Heart left ventricle (tissue), 16 donors: ENCODE measurements around the gene ACSF2. TPM values are rescaled to one million over a fixed set of nuclear protein-coding genes. Genes with fewer than 3 reads are reported as not detected.

Experiments used
- ATAC-seq, 4 donors: fragments of 200-7000 bp; cut with Tn5 transposase; one replicate each; pipeline ENCODE4 v1.9.1; 2020 to 2022; ENCODE audit warnings: moderate library complexity in 4 of 4, mild to moderate bottlenecking in 3 of 4, moderate number of reproducible peaks in 1 of 4
- DNase-seq, 5 donors: peaks; one replicate each; pipeline ENCODE4 v3.0.0-alpha.2; 2020
- H3K27ac ChIP-seq, 12 donors: fragments of 200-600 bp; sonication (generic) in 4 of 12; one replicate each; pipeline versions ENCODE4 v1.5.0 to v1.8.0; 2016 to 2022; ENCODE audit warnings: mild to moderate bottlenecking in 2 of 12
- H3K27me3 ChIP-seq, 9 donors: fragments of 200-600 bp; sonication (generic) in 2 of 9; one replicate each; pipeline versions ENCODE4 v1.5.1 to v1.8.0; 2016 to 2022; ENCODE audit warnings: mild to moderate bottlenecking in 3 of 9
- H3K36me3 ChIP-seq, 9 donors: fragments of 200-600 bp; sonication (generic) in 2 of 9; one replicate each; pipeline versions ENCODE4 v1.5.0 to v1.8.0; 2018 to 2022; ENCODE audit warnings: mild to moderate bottlenecking in 2 of 9
- H3K4me1 ChIP-seq, 12 donors: fragments of 200-600 bp; sonication (generic) in 4 of 12; one replicate each; pipeline versions ENCODE4 v1.5.0 to v1.8.0; 2016 to 2022; ENCODE audit warnings: mild to moderate bottlenecking in 3 of 12
- H3K4me3 ChIP-seq, 12 donors: fragments of 200-600 bp; sonication (generic) in 4 of 12; one replicate each; pipeline versions ENCODE4 v1.5.0 to v1.8.0; 2017 to 2022; ENCODE audit warnings: mild to moderate bottlenecking in 9 of 12, moderate library complexity in 4 of 12
- H3K9me3 ChIP-seq, 12 donors: fragments of 200-600 bp; sonication (generic) in 4 of 12; one replicate each; pipeline versions ENCODE4 v1.5.0 to v1.8.0; 2016 to 2022; ENCODE audit warnings: mild to moderate bottlenecking in 1 of 12
- POLR2A ChIP-seq, 2 donors: fragments of 450-650 bp; IDR thresholded peaks; one replicate each; pipeline ENCODE4 v1.6.1; 2017; ENCODE audit warnings: antibody characterized with exemption in 2 of 2, mild to moderate bottlenecking in 2 of 2, moderate library complexity in 2 of 2
- WGBS, 4 donors: extraction: QIAGEN DNeasy Blood & Tissue Kit in 2 of 4; methylation state at CpG; one replicate each; pipeline versions ENCODE4 v1.1.5 to v1.1.7; 2013 to 2018; 5-methylcytosine and 5-hydroxymethylcytosine counted together
- intact Hi-C, 10 donors: fragments of 100-400 bp; cut with DNase I; formaldehyde crosslinking; loops; one replicate each; pipeline versions ENCODE4 v1.11.1 to v1.14.2; 2022
- polyA plus RNA-seq, 2 donors: library from polyadenylated mRNA; stranded (reverse); fragments of 200-250 nt; gene quantifications; one replicate each; pipeline ENCODE4 v1.2.3, GENCODE V29; 2013
- total RNA-seq, 9 donors: library from RNA; depleted of rRNA in 2 of 9; stranded (reverse); fragments of >200 nt in 2 of 9; fragmentation: NEBNext Ultra II Directional in 3 of 9; extraction: Animal tissue kit (Norgen Biotek cat#: 25700) in 3 of 9; gene quantifications; one replicate each; pipeline versions ENCODE4 v1.1.0 to v1.2.4, GENCODE V29; 2016 to 2023
- TF ChIP-seq, protein P1 (sequence below), 12 donors: fragments of 200-600 bp; sonication (generic) in 4 of 12; IDR thresholded peaks; one replicate each; pipeline versions ENCODE4 v1.5.0 to v1.8.0; 2018 to 2022; ENCODE audit warnings: antibody characterized with exemption in 12 of 12, mild to moderate bottlenecking in 5 of 12
- donor health status: ischemic (EF 13 %, LVEDD 7.1; RV severe dilation, severe dysfunction).
- donor health status: healthy with polysubstance abuse.
- donor health status: DM: no; HTN: yes; CAD: no.
- donor health status: DM: no; HTN: no; CAD: no.
- donor health status: ischemic (EF 25% LVEDD 6.9; RV normal size, moderate dysfunction).
- donor health status: ischemic (EF 25% LVEDD 5.7; RV mildly dilated, moderate dysfunction).
- donor health status: healthy.
- donor health status: DM: yes; HTN: yes; CAD: no.
- donor health status: ischemic (EF 35%, LVEDD 5.7; RV mildly dilated, moderate dysfunction).
- donor health status: nonischemic (EF 11% LVEDD 7.7; RV severe dilation, severe dysfunction).
- donor health status: DM: yes; HTN: yes; CAD: no.
- donor health status: PGD.
- donor health status: ischemic (EF 29% LVEDD 5.4; RV normal size, mild dysfunction).
- donor health status: nonischemic (EF 23%, LVEDD 6.1; RV moderate dilation, normal function).

Gene ACSF2
- total and polyA plus RNA-seq, 11 donors: 6.5 to 31.6 (median 17.4) TPM

DNA sequence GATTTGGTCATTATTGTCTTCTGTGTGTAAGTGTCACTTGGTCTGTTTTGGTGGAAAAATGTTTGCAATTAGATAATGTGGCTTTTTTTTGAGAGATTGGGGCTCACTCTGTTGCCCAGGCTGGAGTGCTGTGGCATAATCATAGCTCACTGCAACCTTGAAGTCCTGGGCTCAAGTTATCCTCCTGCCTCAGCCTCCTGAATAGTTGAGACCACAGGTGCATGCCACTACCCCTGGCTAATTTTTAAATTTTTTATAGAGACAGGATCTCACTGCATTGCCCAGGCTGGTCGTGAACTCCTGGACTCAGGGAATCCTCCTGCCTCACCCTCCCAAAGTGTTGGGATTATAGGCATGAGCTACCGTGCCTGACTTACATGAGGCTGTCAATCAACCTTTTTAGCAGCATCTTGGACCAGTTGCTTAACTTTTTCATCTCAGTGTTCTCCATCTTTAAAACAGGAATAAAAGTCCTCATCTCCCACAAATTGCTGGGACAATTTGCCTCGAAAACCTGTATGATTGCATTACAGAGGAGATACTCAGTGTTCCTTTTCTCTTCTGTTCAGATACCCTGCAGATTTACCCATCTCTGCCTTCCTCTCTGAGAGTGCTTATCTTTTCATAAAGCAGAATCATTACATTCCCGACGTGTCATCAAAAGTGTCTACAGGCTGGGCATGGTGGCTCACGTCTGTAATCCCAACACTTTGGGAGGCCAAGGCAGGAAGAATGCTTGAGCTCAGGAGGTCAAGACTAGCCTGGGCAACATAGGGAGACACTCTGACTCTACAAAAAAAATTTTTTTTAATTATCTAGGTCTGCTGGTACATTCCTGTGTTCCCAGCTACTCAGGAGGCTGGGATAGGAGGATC is 19.1 kb downstream of the ACSF2 start:
- 84 to 90% (median 89%) methylated on average over 6 of the region's 6 CpGs for WGBS, 4 donors
- H3K27ac ChIP-seq: no peak overlapping the region
- no peak for DNase-seq
- H3K36me3 ChIP-seq: no peaks in the 10 kb centered on the region
- intact Hi-C loops: no loop called here
- H3K9me3 ChIP-seq: no peaks in the 10 kb centered on the region
- ATAC-seq: no peak
- no peaks in the 10 kb centered on the region for H3K27me3 ChIP-seq
- no peak overlapping the region for H3K4me3 ChIP-seq
- TF ChIP-seq POLR2A (IDR thresholded peaks at IDR 0.05): no peak
- TF ChIP-seq, protein P1, sequence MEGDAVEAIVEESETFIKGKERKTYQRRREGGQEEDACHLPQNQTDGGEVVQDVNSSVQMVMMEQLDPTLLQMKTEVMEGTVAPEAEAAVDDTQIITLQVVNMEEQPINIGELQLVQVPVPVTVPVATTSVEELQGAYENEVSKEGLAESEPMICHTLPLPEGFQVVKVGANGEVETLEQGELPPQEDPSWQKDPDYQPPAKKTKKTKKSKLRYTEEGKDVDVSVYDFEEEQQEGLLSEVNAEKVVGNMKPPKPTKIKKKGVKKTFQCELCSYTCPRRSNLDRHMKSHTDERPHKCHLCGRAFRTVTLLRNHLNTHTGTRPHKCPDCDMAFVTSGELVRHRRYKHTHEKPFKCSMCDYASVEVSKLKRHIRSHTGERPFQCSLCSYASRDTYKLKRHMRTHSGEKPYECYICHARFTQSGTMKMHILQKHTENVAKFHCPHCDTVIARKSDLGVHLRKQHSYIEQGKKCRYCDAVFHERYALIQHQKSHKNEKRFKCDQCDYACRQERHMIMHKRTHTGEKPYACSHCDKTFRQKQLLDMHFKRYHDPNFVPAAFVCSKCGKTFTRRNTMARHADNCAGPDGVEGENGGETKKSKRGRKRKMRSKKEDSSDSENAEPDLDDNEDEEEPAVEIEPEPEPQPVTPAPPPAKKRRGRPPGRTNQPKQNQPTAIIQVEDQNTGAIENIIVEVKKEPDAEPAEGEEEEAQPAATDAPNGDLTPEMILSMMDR (IDR thresholded peaks at IDR 0.05): no peak
- peaks cover 0 to 22% (median 9%) of the 10 kb centered on the region in 12 donors for H3K4me1 ChIP-seq

DNA sequence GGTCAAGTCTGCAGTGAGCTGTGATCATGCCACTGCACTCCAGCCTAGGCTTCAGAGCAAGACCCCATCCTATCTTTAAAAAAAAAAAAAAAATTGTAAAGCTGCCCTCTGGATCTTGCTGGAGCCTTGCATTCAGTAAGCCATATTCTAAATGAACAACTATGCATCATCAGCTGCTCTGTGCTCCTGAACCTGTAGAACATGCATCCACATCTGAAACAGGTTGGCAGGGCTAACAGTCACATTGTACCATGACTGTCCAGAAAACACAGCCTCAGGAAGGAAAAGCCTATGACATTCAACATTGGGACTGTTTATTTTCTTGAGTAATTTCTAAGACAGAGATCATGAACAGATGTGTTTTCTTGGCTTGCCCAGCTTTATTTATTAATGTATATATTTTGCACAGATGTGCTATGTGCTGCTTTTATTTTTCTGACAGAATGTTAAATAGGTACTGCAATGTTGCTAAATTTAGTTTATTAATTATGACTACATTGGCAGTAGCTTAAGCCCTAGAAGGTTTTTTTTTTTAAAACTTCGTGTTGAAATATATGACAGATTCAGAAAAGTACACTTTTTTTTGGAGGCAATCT is 19.8 kb downstream of the ACSF2 start:
- TF ChIP-seq POLR2A (IDR thresholded peaks at IDR 0.05): no peak
- TF ChIP-seq, protein P1 (IDR thresholded peaks at IDR 0.05): no peak
- Histone ChIP-seq H3K4me3 (no peak overlapping the region), H3K36me3 (no peaks in the 10 kb centered on the region), H3K27ac (no peak overlapping the region), H3K9me3 (no peaks in the 10 kb centered on the region), H3K27me3 (no peaks in the 10 kb centered on the region), H3K4me1 (peaks cover 0 to 22% (median 9%) of the 10 kb centered on the region in 12 donors)
- WGBS, 4 donors: 27 to 59% (median 52%) methylated on average over 1 of the region's 1 CpG
- ATAC-seq (no peak), DNase-seq (no peak)
- intact Hi-C loops: no loop called here

DNA sequence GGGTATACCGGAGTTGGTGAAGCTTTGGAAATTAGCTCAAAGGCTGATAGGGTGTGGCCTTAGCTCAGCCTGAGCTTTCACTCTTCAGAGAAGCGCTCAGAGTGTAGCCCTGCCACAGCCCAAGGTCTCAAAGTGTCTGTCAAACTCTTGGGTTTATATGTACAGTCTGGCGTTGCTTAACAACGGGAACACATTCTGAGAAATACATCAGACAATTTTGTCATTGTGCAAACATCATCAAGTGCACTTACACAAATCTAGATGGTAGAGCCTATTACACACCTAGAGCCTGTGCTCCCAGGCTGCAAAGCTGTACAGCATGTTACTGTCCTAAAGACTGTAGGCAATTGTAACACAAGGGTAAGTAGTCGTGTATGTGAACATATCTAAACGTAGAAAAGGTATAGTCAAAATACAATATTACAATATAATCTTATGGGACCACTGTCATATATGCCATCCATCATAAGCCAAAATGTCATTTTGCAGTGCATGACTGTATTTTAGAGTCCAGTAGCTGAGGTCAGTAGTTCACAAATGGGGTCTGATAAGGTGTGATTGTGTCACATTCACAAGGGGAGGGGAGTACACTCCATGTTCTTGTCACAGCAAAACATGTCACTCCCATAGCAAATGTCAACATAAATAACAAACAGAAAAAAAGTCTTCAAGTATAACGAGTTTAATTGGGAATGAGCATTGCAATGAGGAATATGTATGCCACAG is 22.0 kb downstream of the ACSF2 start:
- H3K9me3 ChIP-seq: no peaks in the 10 kb centered on the region
- H3K27me3 ChIP-seq: no peaks in the 10 kb centered on the region
- ATAC-seq (peak; percentile 6 to 64 (median 46)), DNase-seq (no peak)
- peaks cover 0 to 19% (median 8%) of the 10 kb centered on the region in 12 donors for H3K4me1 ChIP-seq
- intact Hi-C loops: no loop called here
- no peaks in the 10 kb centered on the region for H3K36me3 ChIP-seq
- H3K4me3 ChIP-seq: no peak overlapping the region
- 64 to 81% (median 76%) methylated on average over 7 of the region's 7 CpGs for WGBS, 4 donors
- H3K27ac ChIP-seq: no peak overlapping the region
- TF ChIP-seq, protein P1 (IDR thresholded peaks at IDR 0.05): no peak
- no peak for TF ChIP-seq POLR2A (IDR thresholded peaks at IDR 0.05)

DNA sequence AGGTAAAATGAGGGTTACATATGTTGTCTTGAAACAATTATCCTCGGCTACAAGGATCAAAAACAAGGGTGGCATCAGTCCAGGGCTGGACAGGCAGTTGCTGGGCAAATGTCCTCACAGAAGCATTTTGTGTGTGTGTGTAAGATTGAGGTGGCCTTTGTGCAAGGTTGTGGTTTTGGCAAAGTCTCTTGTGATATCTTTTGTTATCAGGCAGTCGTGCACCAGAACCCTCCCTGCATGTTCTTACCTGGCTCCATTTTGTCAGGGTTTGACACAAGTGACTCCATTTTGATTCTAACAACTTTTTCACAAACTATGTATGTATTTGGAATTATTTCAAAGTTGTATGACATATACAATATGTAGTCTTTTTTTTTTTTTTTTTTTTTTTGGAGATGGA is 22.6 kb downstream of the ACSF2 start:
- H3K27ac ChIP-seq: no peak overlapping the region
- no peaks in the 10 kb centered on the region for H3K27me3 ChIP-seq
- ATAC-seq: no peak
- H3K4me3 ChIP-seq: no peak overlapping the region
- peaks cover 0 to 13% (median 2%) of the 10 kb centered on the region in 12 donors for H3K4me1 ChIP-seq
- H3K36me3 ChIP-seq: no peaks in the 10 kb centered on the region
- intact Hi-C loops: no loop called here
- no peak for TF ChIP-seq POLR2A (IDR thresholded peaks at IDR 0.05)
- TF ChIP-seq, protein P1 (IDR thresholded peaks at IDR 0.05): no peak
- WGBS, 4 donors: 46 to 53% (median 51%) methylated on average over 2 of the region's 2 CpGs
- DNase-seq: no peak
- no peaks in the 10 kb centered on the region for H3K9me3 ChIP-seq
